GM12864 (cell line): ENCODE results near the gene SEMA3A.

ENCODE experiments used
- DNase-seq: peaks from one replicate; pipeline ENCODE4 v3.0.0-alpha.2; 2011; ENCODE audit warnings: low read depth
- H3K4me3 ChIP-seq: 2 replicates; pipeline ENCODE4 v1.5.1; 2011; ENCODE audit warnings: mild to moderate bottlenecking, low read depth, low read length, control low read depth
- TF ChIP-seq, protein P1 (sequence below): IDR thresholded peaks from 2 replicates; pipeline ENCODE4 v1.5.1; 2011; ENCODE audit warnings: low read depth, mild to moderate bottlenecking, moderate library complexity, low read length, control low read depth, inconsistent platforms; ENCODE audit errors: missing control alignments

The SEMA3A gene

DNA sequence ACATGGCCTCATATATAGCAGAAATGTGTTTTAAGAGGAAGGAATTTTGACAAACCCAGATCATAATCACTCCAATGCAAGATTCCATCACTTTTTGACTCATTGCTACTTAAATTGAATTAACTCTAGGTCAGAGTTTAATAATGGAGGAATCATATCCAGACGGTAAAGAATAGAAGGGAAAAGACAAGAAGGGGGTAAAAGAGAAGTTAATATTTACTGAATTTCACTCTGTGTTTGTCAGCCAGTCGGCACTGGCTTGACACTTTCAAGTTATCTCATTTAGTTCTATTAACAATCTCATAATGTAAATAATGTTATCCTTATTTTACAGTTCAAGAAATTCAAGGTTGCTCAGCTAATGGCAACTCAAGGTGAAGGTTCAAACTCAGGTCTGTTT is 147.5 kb downstream of the SEMA3A start:
- DNase-seq: no peak
- no peak overlapping the region for H3K4me3 ChIP-seq
- TF ChIP-seq, protein P1, sequence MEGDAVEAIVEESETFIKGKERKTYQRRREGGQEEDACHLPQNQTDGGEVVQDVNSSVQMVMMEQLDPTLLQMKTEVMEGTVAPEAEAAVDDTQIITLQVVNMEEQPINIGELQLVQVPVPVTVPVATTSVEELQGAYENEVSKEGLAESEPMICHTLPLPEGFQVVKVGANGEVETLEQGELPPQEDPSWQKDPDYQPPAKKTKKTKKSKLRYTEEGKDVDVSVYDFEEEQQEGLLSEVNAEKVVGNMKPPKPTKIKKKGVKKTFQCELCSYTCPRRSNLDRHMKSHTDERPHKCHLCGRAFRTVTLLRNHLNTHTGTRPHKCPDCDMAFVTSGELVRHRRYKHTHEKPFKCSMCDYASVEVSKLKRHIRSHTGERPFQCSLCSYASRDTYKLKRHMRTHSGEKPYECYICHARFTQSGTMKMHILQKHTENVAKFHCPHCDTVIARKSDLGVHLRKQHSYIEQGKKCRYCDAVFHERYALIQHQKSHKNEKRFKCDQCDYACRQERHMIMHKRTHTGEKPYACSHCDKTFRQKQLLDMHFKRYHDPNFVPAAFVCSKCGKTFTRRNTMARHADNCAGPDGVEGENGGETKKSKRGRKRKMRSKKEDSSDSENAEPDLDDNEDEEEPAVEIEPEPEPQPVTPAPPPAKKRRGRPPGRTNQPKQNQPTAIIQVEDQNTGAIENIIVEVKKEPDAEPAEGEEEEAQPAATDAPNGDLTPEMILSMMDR: no peak

DNA sequence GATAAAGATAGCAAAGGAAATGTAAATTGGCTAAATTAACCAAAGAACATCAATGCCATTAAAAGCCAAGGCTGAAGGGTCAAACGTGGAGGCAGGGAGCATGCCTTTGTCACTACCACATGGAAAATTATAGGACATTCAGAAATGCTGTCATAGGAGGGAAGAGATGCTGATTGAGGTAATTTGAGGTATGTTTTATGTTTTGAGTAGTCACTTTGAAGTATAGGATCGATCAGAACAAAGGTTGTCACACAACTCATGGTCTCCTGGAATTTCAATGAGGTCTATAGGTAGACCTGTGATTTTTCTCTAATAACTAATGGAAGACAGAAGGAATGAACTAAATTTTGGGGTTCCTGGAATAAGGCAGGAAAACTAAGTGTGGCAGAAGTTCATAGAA is 149.8 kb downstream of the SEMA3A start:
- TF ChIP-seq, protein P1: no peak
- H3K4me3 ChIP-seq: no peak overlapping the region
- no peak for DNase-seq

DNA sequence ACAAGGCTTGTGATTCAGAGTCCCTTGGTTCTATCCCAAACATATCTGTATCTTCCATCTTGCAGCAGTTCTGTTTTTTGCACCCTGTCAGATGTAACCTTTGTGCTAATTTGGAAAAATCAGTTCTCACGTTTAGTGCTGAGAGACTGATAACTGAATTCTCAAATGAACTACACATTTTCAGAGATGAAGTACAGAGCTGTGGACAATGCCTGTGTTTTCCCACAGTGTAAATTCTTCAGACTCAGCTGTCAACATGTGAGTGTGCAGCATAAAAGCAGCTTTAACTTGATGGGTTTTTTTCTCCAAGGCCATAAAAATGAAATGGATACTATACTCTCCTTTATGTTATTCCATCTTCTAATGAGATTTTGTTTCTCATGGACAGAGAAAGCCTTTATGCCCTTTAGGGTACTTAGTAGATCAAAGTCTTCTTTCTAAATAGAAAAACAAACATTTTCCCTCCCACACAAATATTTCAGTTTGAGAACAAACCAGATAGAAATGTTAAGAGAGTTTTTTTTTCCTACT is 150.9 kb downstream of the SEMA3A start:
- TF ChIP-seq, protein P1: no peak
- DNase-seq: no peak
- no peak overlapping the region for H3K4me3 ChIP-seq

GRCh38 chr7:84042110-84042539 is 152.5 kb downstream of the SEMA3A start:
- DNase-seq: no peak
- H3K4me3 ChIP-seq: no peak overlapping the region

GRCh38 chr7:84041649-84042048 is 152.9 kb downstream of the SEMA3A start:
- no peak overlapping the region for H3K4me3 ChIP-seq
- no peak for DNase-seq
- TF ChIP-seq, protein P1: no peak

More at GRCh38 chr7:84042110-84042539, 152.5 kb downstream of the SEMA3A start:
- TF ChIP-seq, protein P1: no peak

GRCh38 chr7:84040355-84040754 is 154.2 kb downstream of the SEMA3A start:
- no peak overlapping the region for H3K4me3 ChIP-seq
- DNase-seq: no peak
- TF ChIP-seq, protein P1: no peak

DNA sequence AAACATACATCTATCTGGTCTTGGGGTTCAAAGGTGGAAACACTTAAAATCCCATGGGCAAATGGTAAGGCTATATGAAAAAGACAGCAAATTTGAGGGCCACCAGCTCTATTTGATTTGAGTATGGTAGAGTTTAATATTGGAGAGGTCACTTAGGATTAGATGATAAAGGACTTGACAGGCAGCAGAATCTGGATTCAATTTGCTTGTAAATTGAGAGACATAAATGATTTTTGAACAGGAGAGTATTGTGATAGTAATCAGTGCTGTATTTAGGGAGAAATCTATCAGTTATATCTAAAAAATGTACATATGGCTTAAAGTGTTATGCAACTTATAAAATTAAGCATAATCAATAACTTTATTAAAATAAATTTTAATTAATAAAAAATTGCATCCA is 155.2 kb downstream of the SEMA3A start:
- TF ChIP-seq, protein P1: no peak
- no peak for DNase-seq
- H3K4me3 ChIP-seq: no peak overlapping the region
